Esophagus mucosa (tissue), 1 donor: Measurements from ENCODE around the gene KRTAP20-3. TPM values are rescaled to one million over a fixed set of nuclear protein-coding genes. Genes with fewer than 3 reads are reported as not detected.

Experiments used
- ATAC-seq: fragments of 200-7000 bp; cut with Tn5 transposase; one replicate; pipeline ENCODE4 v1.9.1; 2020
- total RNA-seq: library from RNA; stranded (reverse); gene quantifications from one replicate; pipeline ENCODE4 v1.2.4, GENCODE V29; 2023
- donor health status: DM: yes; HTN: yes; CAD: no.

KRTAP20-3 gene
- not detected for total RNA-seq

- ATAC-seq, result no peak
Measured at GRCh38 chr21:30642564-30642963, at the start of gene KRTAP20-3. TSS of gene KRTAP20-3 (plus strand) at chr21:30642864.

GRCh38 chr21:30598802-30599201, 43.9 kb upstream of the KRTAP20-3 start, which contains the start of gene KRTAP6-2:
TSS of gene KRTAP6-2 (minus strand) at chr21:30598902. CDS start at chr21:30598874, 28 bp downstream.
- no peak for ATAC-seq

GRCh38 chr21:30600787-30601186, 41.9 kb upstream of the KRTAP20-3 start, which contains the start of gene KRTAP22-1:
TSS of gene KRTAP22-1 (plus strand) at chr21:30601087.
- ATAC-seq, result no peak

- no peak for ATAC-seq
Measured at GRCh38 chr21:30605968-30606367, 36.7 kb upstream of the KRTAP20-3 start.

- ATAC-seq, result no peak
Measured at GRCh38 chr21:30612132-30612531, 30.5 kb upstream of the KRTAP20-3 start.

GRCh38 chr21:30613836-30614235, 28.8 kb upstream of the KRTAP20-3 start, which contains the start of gene KRTAP6-1:
TSS of gene KRTAP6-1 (minus strand) at chr21:30613930. CDS start at chr21:30613904, 26 bp downstream.
- no peak for ATAC-seq

GRCh38 chr21:30615199-30615598, 27.5 kb upstream of the KRTAP20-3 start:
- no peak for ATAC-seq

- no peak for ATAC-seq
Measured at GRCh38 chr21:30616125-30616524, 26.5 kb upstream of the KRTAP20-3 start, which contains the start of gene KRTAP20-1. TSS of gene KRTAP20-1 (plus strand) at chr21:30616425. CDS start at chr21:30616455, 30 bp downstream.

- ATAC-seq, result no peak
Measured at GRCh38 chr21:30620080-30620479, 22.6 kb upstream of the KRTAP20-3 start.

- ATAC-seq, result no peak
Measured at GRCh38 chr21:30620522-30620921, 22.1 kb upstream of the KRTAP20-3 start, which contains the start of gene KRTAP20-4. TSS of gene KRTAP20-4 (plus strand) at chr21:30620627.

- no peak for ATAC-seq
Measured at GRCh38 chr21:30623362-30623761, 19.3 kb upstream of the KRTAP20-3 start.

GRCh38 chr21:30625449-30626165, 17.1 kb upstream of the KRTAP20-3 start:
- no peak for ATAC-seq

- no peak for ATAC-seq
Measured at GRCh38 chr21:30628109-30628508, 14.6 kb upstream of the KRTAP20-3 start.

- ATAC-seq, result no peak
Measured at GRCh38 chr21:30629200-30629599, 13.5 kb upstream of the KRTAP20-3 start.

GRCh38 chr21:30634906-30635305, 7.8 kb upstream of the KRTAP20-3 start, which contains the start of gene KRTAP20-2:
TSS of gene KRTAP20-2 (plus strand) at chr21:30635206. CDS start at chr21:30635264, 58 bp downstream.
- no peak for ATAC-seq

GRCh38 chr21:30638686-30639085, 4.0 kb upstream of the KRTAP20-3 start:
- no peak for ATAC-seq

GRCh38 chr21:30646904-30647414, 4.3 kb downstream of the KRTAP20-3 start:
- ATAC-seq, result no peak

GRCh38 chr21:30652891-30653290, 10.2 kb downstream of the KRTAP20-3 start:
- ATAC-seq, result no peak

GRCh38 chr21:30668776-30669175, 26.1 kb downstream of the KRTAP20-3 start:
- no peak for ATAC-seq

- no peak for ATAC-seq
Measured at GRCh38 chr21:30672985-30673650, 30.5 kb downstream of the KRTAP20-3 start.

GRCh38 chr21:30674312-30674711, 31.6 kb downstream of the KRTAP20-3 start:
- ATAC-seq, result no peak

- ATAC-seq, result no peak
Measured at GRCh38 chr21:30676737-30677136, 34.1 kb downstream of the KRTAP20-3 start.

GRCh38 chr21:30680586-30680985, 37.9 kb downstream of the KRTAP20-3 start:
- no peak for ATAC-seq
